GM19043 (cell line): ENCODE data around the gene C6orf52.
"Not testable (repeated sequence)": the region's sequence is repeated elsewhere in the genome, so short reads cannot be mapped to it uniquely, and the experiment has no call there.

Source experiments
- ATAC-seq: cut with Tn5 transposase; IDR thresholded peaks from one replicate; pipeline ENCODE4 v1.9.1; 2021; ENCODE audit warnings: low read depth; ENCODE audit not compliant: unreplicated experiment

Gene C6orf52

GRCh38 chr6:10713962-10714361 is 19.5 kb upstream of the C6orf52 start:
- no peak for ATAC-seq

GRCh38 chr6:10696655-10697054 is 2.2 kb upstream of the C6orf52 start:
- ATAC-seq = no peak

GRCh38 chr6:10695086-10695657 is 756 bp upstream of the C6orf52 start:
- no peak for ATAC-seq

GRCh38 chr6:10692965-10693538 is 1.4 kb downstream of the C6orf52 start:
- no peak for ATAC-seq

GRCh38 chr6:10690651-10691445 is 3.6 kb downstream of the C6orf52 start:
- no peak for ATAC-seq

- no peak for ATAC-seq
These were observed 6.8 kb downstream of the C6orf52 start for GRCh38 chr6:10687582-10687981.

- no peak for ATAC-seq
These were observed 7.5 kb downstream of the C6orf52 start for GRCh38 chr6:10686901-10687300.

GRCh38 chr6:10685092-10685915 is 9.1 kb downstream of the C6orf52 start:
- no peak for ATAC-seq

GRCh38 chr6:10684618-10685017 is 9.8 kb downstream of the C6orf52 start:
- ATAC-seq = no peak

DNA sequence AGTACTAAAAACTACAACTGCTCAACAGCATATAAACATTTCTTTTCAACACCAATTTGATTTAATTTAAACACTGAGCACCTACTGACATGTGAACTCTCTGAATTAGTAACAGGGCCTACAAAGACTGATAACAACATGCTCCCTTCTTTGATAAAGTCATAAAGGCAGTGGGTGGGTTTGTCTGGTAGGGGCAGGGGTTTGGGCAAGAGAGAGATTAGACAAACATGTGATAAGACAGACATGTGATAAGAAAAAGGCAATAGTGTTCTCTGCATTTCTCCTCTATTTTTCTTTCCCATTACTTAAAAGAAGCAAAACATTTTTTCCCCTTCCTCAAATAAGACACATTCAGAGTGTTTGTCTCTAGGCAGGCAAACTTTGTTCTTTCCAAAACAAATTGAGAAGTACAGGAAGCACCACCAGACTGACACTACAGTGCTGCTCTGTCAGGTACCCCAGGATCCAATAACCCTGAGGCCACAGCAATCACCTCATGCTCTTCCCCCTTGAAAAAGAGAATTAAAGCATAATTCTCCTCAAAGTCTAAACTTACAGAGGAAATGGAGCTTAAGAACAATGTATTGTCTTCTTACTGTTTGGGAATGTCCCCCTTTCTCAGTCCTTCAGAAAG is 11.9 kb downstream of the C6orf52 start:
- ATAC-seq = no peak

DNA sequence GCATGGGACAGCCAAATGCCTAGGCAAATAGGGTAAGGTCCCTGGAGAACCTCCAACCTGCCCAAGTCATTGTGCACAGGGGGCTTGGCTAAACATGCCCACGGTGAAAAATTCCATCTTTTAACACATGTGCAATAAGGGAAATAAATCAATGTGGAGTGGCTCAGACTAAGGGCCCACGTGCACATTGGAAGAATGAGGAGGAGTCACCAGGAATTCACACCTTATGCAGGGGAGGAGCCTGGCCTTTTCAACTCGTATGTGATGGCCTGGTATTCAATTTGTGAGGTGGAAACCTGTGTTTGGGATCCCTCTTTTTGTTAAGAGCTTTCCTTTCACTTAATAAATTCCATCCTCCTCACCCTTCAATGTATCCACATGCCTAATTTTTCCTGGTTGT is 12.6 kb downstream of the C6orf52 start:
- ATAC-seq = no peak

DNA sequence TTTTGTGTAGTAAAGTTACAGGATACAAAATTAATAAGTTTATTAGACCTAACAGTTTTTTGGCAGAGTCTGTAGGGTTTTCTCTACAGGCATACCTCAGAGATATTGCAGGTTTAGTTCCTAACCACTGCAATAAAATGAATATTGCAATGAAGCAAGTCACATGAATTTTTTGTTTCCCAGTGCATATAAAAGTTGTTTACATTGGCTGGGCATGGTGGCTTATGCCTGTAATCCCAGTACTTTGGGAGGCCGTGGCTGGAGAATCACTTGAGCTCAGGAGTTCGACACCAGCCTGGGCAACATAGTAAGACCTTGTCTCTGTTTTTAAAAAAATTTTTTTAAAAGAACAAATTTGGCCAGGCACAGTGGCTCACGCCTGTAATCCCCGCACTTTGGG is 16.0 kb downstream of the C6orf52 start:
- ATAC-seq = no peak

- ATAC-seq = no peak
These were observed 18.0 kb downstream of the C6orf52 start for GRCh38 chr6:10676403-10676802.

DNA sequence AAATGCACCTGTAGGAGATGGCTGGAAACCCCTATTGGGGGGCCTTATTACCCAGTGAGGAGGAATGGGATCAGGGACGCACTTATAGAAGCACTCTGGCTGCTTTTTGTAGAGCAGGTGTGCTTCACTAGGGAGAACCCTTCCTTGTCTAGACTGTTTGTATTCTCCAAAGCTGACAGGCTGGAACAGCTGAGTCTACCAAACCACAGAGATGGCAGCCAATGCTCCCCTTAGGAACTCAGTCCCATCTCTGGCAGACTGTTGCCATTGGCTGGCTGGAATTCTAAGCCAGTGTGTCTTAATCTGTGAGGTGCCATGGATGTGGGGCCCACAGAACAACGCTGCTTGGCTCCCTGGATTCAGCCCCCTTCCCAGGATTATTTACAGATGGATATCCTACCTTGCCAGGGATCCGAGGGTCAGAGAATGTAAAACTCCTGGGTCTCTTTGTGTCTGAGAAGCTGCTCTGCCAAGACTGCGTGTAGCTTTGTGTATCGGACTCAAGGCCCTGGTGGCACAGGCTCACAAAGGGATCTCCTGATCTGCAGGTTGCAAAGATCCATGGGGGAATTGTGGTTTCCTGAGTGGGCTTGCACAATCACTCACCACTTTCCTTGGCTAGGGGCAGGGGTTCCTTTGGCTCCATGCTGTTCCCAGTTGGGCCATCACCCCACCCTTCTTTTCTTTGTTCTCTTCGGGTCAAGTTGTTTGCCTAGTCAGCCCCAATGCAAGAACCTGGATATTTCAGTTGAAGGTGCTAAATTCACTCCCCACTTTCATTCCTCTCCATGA is 26.1 kb downstream of the C6orf52 start:
- no peak for ATAC-seq

GRCh38 chr6:10665595-10665994 is 28.8 kb downstream of the C6orf52 start:
- ATAC-seq = not testable (repeated sequence)

GRCh38 chr6:10662742-10663141 is 31.7 kb downstream of the C6orf52 start:
- no peak for ATAC-seq

- ATAC-seq = no peak
These were observed 32.2 kb downstream of the C6orf52 start for GRCh38 chr6:10662207-10662606.

GRCh38 chr6:10660431-10661191 is 33.8 kb downstream of the C6orf52 start:
- ATAC-seq = not testable (repeated sequence)

GRCh38 chr6:10659699-10660348 is 34.6 kb downstream of the C6orf52 start:
- ATAC-seq = no peak
